ENCODE measurements around the gene EIF3K.
"Not testable (repeated sequence)": the region's sequence is repeated elsewhere in the genome, so short reads cannot be mapped to it uniquely, and the experiment has no call there.

EIF3K gene

GRCh38 chr19:38618590-38619360 is at the start of gene EIF3K:
TSS of gene EIF3K (plus strand) at chr19:38619188. CDS start at chr19:38619269, 81 bp downstream.
- peak; percentile 99 for DNase-seq

- no peak for DNase-seq
Measured at GRCh38 chr19:38569368-38569983, 49.5 kb upstream of the EIF3K start.

- no peak for DNase-seq
Measured at GRCh38 chr19:38571682-38572081, 47.3 kb upstream of the EIF3K start.

- DNase-seq = no peak
Measured at GRCh38 chr19:38577826-38578225, 41.2 kb upstream of the EIF3K start.

- DNase-seq = peak; percentile 14
Measured at GRCh38 chr19:38579304-38579703, 39.7 kb upstream of the EIF3K start.

- no peak for DNase-seq
Measured at GRCh38 chr19:38580080-38580479, 38.9 kb upstream of the EIF3K start.

GRCh38 chr19:38583219-38583984 is 35.6 kb upstream of the EIF3K start:
- DNase-seq = no peak

- DNase-seq = no peak
Measured at GRCh38 chr19:38583985-38584305, 35.0 kb upstream of the EIF3K start.

GRCh38 chr19:38587562-38587961 is 31.4 kb upstream of the EIF3K start:
- no peak for DNase-seq

GRCh38 chr19:38588041-38588440 is 30.9 kb upstream of the EIF3K start:
- DNase-seq = no peak

GRCh38 chr19:38592940-38593339 is 26.0 kb upstream of the EIF3K start:
- no peak for DNase-seq

GRCh38 chr19:38596057-38596981 is 22.7 kb upstream of the EIF3K start:
- DNase-seq = peak; percentile 76

GRCh38 chr19:38597075-38597474 is 21.9 kb upstream of the EIF3K start:
- DNase-seq = no peak

GRCh38 chr19:38599722-38600121 is 19.3 kb upstream of the EIF3K start:
- no peak for DNase-seq

GRCh38 chr19:38602856-38603255 is 16.1 kb upstream of the EIF3K start:
- DNase-seq = not testable (repeated sequence)

GRCh38 chr19:38606131-38606530 is 12.9 kb upstream of the EIF3K start:
- no peak for DNase-seq

- DNase-seq = no peak
Measured at GRCh38 chr19:38614289-38614688, 4.7 kb upstream of the EIF3K start.

GRCh38 chr19:38615007-38615581 is 3.9 kb upstream of the EIF3K start:
- no peak for DNase-seq

- DNase-seq = no peak
Measured at GRCh38 chr19:38616265-38616664, 2.7 kb upstream of the EIF3K start.

GRCh38 chr19:38617283-38617763 is 1.7 kb upstream of the EIF3K start:
- DNase-seq = no peak

- DNase-seq = peak; percentile 16
Measured at GRCh38 chr19:38617764-38618589, 1.0 kb upstream of the EIF3K start, which contains the start of gene MAP4K1. TSS of gene MAP4K1 (minus strand) at chr19:38617953. CDS start at chr19:38617895, 58 bp downstream.

All from NCI-H2029 (cell line).